Measurements from ENCODE around the gene PEX11A. TPM values are rescaled to one million over a fixed set of nuclear protein-coding genes. Genes with fewer than 3 reads are reported as not detected.
"Not testable (repeated sequence)": the region's sequence is repeated elsewhere in the genome, so short reads cannot be mapped to it uniquely, and the experiment has no call there.

Gene PEX11A
- total RNA-seq, 1 donor from 2014 or later, result 10.1 TPM

- H3K4me1 ChIP-seq, result no peaks in the 10 kb centered on the region
- ATAC-seq (no peak), DNase-seq (no peak)
- no peak overlapping the region for H3K27ac ChIP-seq
- no peaks in the 10 kb centered on the region for H3K36me3 ChIP-seq
- H3K4me3 ChIP-seq, result no peak overlapping the region
- intact Hi-C loops (cut with DNase I), result no loop called here
- no peak for TF ChIP-seq CTCF (IDR thresholded peaks at IDR 0.05)
- H3K9me3 ChIP-seq, result no peaks in the 10 kb centered on the region
- no peaks in the 10 kb centered on the region for H3K27me3 ChIP-seq (ENCODE audit: low read depth)
Measured at GRCh38 chr15:89704411-89704810, 13.9 kb upstream of the PEX11A start.

GRCh38 chr15:89695198-89695597, 4.6 kb upstream of the PEX11A start:
- peaks cover 5% of the 10 kb centered on the region for H3K4me1 ChIP-seq
- no peak overlapping the region for H3K4me3 ChIP-seq
- H3K27ac ChIP-seq, result no peak overlapping the region
- intact Hi-C loops (cut with DNase I), result no loop called here
- H3K9me3 ChIP-seq, result no peaks in the 10 kb centered on the region
- H3K36me3 ChIP-seq, result no peaks in the 10 kb centered on the region
- DNase-seq (no peak), ATAC-seq (no peak)
- no peaks in the 10 kb centered on the region for H3K27me3 ChIP-seq (ENCODE audit: low read depth)
- TF ChIP-seq CTCF (IDR thresholded peaks at IDR 0.05), result no peak

- TF ChIP-seq CTCF (IDR thresholded peaks at IDR 0.05), result no peak
- intact Hi-C loops (cut with DNase I), result no loop called here
- Histone ChIP-seq H3K27ac (no peak overlapping the region), H3K27me3 (ENCODE audit: low read depth) (no peaks in the 10 kb centered on the region), H3K36me3 (no peaks in the 10 kb centered on the region), H3K4me1 (peaks cover 12% of the 10 kb centered on the region), H3K9me3 (no peaks in the 10 kb centered on the region), H3K4me3 (no peak overlapping the region)
- no peak for DNase-seq
- no peak for ATAC-seq
Measured at GRCh38 chr15:89693696-89694095, 3.1 kb upstream of the PEX11A start.

GRCh38 chr15:89693091-89693490, 2.5 kb upstream of the PEX11A start:
- no peak for ATAC-seq
- Histone ChIP-seq H3K4me1 (peaks cover 12% of the 10 kb centered on the region), H3K27ac (no peak overlapping the region), H3K9me3 (no peaks in the 10 kb centered on the region), H3K36me3 (no peaks in the 10 kb centered on the region), H3K4me3 (no peak overlapping the region), H3K27me3 (ENCODE audit: low read depth) (no peaks in the 10 kb centered on the region)
- no peak for TF ChIP-seq CTCF (IDR thresholded peaks at IDR 0.05)
- intact Hi-C loops (cut with DNase I), result no loop called here
- DNase-seq, result no peak

- H3K4me1 ChIP-seq, result peaks cover 12% of the 10 kb centered on the region
- H3K27ac ChIP-seq, result peak overlapping the region; percentile 81
- DNase-seq; H3K27me3 ChIP-seq (ENCODE audit: low read depth); H3K9me3 ChIP-seq; intact Hi-C loops (cut with DNase I); H3K36me3 ChIP-seq: not testable (repeated sequence)
- H3K4me3 ChIP-seq, result peak overlapping the region; percentile 96
- ATAC-seq, result peak in 1 of 2 donors; percentile 4
Measured at GRCh38 chr15:89689930-89690275, 651 bp downstream of the PEX11A start.

- DNase-seq (no peak), ATAC-seq (no peak)
- Histone ChIP-seq H3K36me3 (peaks cover 22% of the 10 kb centered on the region), H3K27me3 (ENCODE audit: low read depth) (no peaks in the 10 kb centered on the region), H3K4me1 (peaks cover 12% of the 10 kb centered on the region), H3K4me3 (no peak overlapping the region), H3K27ac (no peak overlapping the region), H3K9me3 (no peaks in the 10 kb centered on the region)
- TF ChIP-seq CTCF (IDR thresholded peaks at IDR 0.05), result no peak
- intact Hi-C loops (cut with DNase I), result no loop called here
Measured at GRCh38 chr15:89686522-89686921, 4.0 kb downstream of the PEX11A start.

All from lower lobe of right lung (tissue), 2 donors.